ENCODE data around the gene CREB3L2.

CREB3L2 gene

DNA sequence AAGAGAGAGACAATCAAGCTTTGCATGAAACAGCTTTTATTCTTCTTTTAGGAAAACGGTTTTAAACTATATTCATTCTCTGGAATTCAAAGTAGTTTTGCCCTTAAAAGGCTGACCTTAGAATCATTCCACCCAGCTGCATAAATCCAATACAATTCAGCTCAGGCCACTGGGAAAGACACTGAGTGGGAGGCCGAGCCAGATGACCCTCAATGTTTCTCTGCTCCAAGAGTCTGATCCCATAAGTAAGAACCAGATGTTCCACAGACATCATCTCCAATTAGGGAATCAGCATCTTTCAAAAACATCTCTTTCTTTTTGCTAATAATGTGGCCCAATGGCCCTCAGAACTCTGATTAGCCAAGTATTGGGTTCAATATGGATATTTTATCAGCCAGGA, 26.1 kb downstream of the CREB3L2 start (continued):
- TF ChIP-seq ZNF157 (tag by site-specific recombination; IDR thresholded peaks at IDR 0.05) (no peak), OSR2 (tag by site-specific recombination; IDR thresholded peaks at IDR 0.05) (no peak), GLIS2 (tag by site-specific recombination; IDR thresholded peaks at IDR 0.05) (no peak), ZNF510 (tag by site-specific recombination; IDR thresholded peaks at IDR 0.05; ENCODE audit: insufficient replicate concordance) (no peak)
- TF ChIP-seq, protein P1, sequence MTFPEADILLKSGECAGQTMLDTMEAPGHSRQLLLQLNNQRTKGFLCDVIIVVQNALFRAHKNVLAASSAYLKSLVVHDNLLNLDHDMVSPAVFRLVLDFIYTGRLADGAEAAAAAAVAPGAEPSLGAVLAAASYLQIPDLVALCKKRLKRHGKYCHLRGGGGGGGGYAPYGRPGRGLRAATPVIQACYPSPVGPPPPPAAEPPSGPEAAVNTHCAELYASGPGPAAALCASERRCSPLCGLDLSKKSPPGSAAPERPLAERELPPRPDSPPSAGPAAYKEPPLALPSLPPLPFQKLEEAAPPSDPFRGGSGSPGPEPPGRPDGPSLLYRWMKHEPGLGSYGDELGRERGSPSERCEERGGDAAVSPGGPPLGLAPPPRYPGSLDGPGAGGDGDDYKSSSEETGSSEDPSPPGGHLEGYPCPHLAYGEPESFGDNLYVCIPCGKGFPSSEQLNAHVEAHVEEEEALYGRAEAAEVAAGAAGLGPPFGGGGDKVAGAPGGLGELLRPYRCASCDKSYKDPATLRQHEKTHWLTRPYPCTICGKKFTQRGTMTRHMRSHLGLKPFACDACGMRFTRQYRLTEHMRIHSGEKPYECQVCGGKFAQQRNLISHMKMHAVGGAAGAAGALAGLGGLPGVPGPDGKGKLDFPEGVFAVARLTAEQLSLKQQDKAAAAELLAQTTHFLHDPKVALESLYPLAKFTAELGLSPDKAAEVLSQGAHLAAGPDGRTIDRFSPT (tag by site-specific recombination; IDR thresholded peaks at IDR 0.05): no peak
- TF ChIP-seq, protein P2, sequence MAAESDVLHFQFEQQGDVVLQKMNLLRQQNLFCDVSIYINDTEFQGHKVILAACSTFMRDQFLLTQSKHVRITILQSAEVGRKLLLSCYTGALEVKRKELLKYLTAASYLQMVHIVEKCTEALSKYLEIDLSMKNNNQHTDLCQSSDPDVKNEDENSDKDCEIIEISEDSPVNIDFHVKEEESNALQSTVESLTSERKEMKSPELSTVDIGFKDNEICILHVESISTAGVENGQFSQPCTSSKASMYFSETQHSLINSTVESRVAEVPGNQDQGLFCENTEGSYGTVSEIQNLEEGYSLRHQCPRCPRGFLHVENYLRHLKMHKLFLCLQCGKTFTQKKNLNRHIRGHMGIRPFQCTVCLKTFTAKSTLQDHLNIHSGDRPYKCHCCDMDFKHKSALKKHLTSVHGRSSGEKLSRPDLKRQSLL (tag by site-specific recombination; IDR thresholded peaks at IDR 0.05): no peak
- TF ChIP-seq, protein P3, sequence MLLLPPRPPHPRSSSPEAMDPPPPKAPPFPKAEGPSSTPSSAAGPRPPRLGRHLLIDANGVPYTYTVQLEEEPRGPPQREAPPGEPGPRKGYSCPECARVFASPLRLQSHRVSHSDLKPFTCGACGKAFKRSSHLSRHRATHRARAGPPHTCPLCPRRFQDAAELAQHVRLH (tag by site-specific recombination; IDR thresholded peaks at IDR 0.05): no peak

DNA sequence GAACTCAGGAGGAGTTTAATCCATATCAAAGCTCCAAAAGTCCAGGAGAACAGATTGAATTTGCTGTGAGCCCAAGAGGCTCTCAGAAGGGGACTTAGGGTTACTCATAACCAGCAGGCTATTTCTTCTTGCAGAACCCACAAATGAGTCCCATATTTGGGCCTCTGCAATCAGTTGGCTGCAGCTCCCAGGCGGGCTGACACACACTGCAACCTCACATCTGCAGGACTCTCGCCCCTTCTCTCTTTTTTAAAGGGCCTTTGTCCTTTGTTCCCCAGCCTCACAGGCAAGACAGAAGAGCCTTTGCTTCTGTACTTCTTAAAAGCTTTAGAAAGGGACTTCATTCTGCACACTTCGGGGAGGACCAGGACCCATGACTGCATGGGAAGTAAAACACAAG, 26.7 kb downstream of the CREB3L2 start:
- TF ChIP-seq, protein P4, sequence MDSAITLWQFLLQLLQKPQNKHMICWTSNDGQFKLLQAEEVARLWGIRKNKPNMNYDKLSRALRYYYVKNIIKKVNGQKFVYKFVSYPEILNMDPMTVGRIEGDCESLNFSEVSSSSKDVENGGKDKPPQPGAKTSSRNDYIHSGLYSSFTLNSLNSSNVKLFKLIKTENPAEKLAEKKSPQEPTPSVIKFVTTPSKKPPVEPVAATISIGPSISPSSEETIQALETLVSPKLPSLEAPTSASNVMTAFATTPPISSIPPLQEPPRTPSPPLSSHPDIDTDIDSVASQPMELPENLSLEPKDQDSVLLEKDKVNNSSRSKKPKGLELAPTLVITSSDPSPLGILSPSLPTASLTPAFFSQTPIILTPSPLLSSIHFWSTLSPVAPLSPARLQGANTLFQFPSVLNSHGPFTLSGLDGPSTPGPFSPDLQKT (IDR thresholded peaks at IDR 0.05; ENCODE audit: borderline replicate concordance, low read depth, low read length): no peak
- TF ChIP-seq, protein P1 (tag by site-specific recombination; IDR thresholded peaks at IDR 0.05): no peak
- TF ChIP-seq KLF16 (tag by site-specific recombination; IDR thresholded peaks at IDR 0.05): no peak
- ChIA-PET CTCF (interaction anchor here (0.6 kb wide), 1 partner anchor 27 kb away, joined by 7 read pairs; the partner anchor contains the start of gene CREB3L2), POLR2A (no interaction called here)
- H3K4me3 ChIP-seq (ENCODE audit: low read depth, low read length): no peak overlapping the region
- no peak overlapping the region for H3K27ac ChIP-seq (ENCODE audit: extremely low read depth, low read depth, low read length)
- H3K9me3 ChIP-seq (ENCODE audit: control insufficient read depth, insufficient read depth, low read depth, low read length): no peaks in the 10 kb centered on the region
- H3K36me3 ChIP-seq (ENCODE audit: control insufficient read depth in 2 of 2, insufficient read depth in 1 of 2, low read length in 2 of 2): no peaks in the 10 kb centered on the region
- no peaks in the 10 kb centered on the region for H3K4me1 ChIP-seq (ENCODE audit: control insufficient read depth, insufficient read depth, low read length)

DNA sequence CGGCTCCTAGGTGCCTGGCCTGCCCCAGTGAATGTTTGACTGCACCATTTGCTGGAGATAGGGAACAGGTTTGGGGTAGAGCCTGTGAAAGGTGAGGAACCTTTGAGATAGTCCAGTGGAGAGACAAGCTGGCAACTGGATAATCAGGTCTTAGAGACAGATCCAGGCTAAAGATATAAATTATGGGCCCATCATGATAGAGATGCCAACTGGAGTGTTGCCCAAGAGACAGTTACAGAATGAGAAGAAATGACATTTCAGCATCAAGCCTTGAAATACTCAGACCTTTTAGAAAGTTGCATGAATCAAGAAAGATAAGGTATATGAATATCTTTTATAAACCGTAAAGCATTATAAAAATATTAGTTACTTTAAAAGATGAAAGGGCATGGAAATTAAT, 27.1 kb downstream of the CREB3L2 start:
- Histone ChIP-seq H3K9me3 (ENCODE audit: control insufficient read depth, insufficient read depth, low read depth, low read length) (no peaks in the 10 kb centered on the region), H3K4me1 (ENCODE audit: control insufficient read depth, insufficient read depth, low read length) (no peaks in the 10 kb centered on the region), H3K36me3 (ENCODE audit: control insufficient read depth in 2 of 2, insufficient read depth in 1 of 2, low read length in 2 of 2) (no peaks in the 10 kb centered on the region), H3K27ac (ENCODE audit: extremely low read depth, low read depth, low read length) (no peak overlapping the region), H3K4me3 (ENCODE audit: low read depth, low read length) (no peak overlapping the region)
- TF ChIP-seq ZNF16 (tag by site-specific recombination; IDR thresholded peaks at IDR 0.05; ENCODE audit: low read depth) (no peak), OSR2 (tag by site-specific recombination; IDR thresholded peaks at IDR 0.05) (no peak)
- CTCF ChIA-PET: interaction anchor here (0.6 kb wide), 1 partner anchor 27 kb away, joined by 7 read pairs; the partner anchor contains the start of gene CREB3L2
- POLR2A ChIA-PET: no interaction called here

DNA sequence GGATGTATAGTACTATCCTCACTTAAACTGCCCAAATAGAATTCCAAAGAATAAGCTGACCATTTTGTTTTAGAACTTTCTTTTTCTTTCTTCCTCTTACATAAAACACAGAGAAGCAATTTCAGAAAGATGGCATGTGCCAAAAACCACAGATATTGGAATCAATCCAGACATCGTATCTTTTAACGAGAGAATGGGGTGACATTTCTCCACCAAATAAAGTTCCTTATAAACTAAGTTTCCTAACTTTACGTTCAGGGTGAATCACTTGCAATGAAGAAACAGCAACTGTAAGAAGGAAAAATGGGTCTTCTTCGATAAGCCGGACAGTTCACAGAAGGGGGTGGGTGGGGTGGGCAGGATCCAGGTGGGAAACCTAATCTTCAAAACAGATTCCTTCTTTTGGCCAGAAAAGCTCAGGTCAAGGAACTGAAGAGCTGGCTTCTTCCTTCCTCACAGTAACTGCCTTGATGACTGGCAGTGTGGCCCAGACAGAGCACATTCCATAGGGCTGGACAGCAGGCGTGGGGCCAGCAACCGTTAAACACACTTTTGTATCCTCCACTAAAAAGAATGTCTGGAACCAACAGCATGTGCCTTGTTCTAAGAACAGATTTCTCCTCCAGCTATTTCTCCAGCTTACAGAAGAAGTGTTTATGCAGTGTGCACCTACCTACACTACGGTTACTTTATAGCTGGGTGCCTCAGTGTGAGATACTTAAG, 31.5 kb downstream of the CREB3L2 start:
- Histone ChIP-seq H3K4me1 (ENCODE audit: control insufficient read depth, insufficient read depth, low read length) (no peaks in the 10 kb centered on the region), H3K4me3 (ENCODE audit: low read depth, low read length) (no peak overlapping the region), H3K9me3 (ENCODE audit: control insufficient read depth, insufficient read depth, low read depth, low read length) (no peaks in the 10 kb centered on the region), H3K27ac (ENCODE audit: extremely low read depth, low read depth, low read length) (no peak overlapping the region), H3K36me3 (ENCODE audit: control insufficient read depth in 2 of 2, insufficient read depth in 1 of 2, low read length in 2 of 2) (no peaks in the 10 kb centered on the region)
- POLR2A ChIA-PET: interaction anchor here (0.8 kb wide), 1 partner anchor 16 kb away, joined by 3 read pairs; no protein-coding TSS in a partner anchor
- CTCF ChIA-PET: interaction anchor here (0.6 to 0.7 kb wide), 3 partner anchors 119 to 870 kb away, joined by 3 to 4 read pairs (median 3); no protein-coding TSS in a partner anchor
- TF ChIP-seq ZNF610 (tag by site-specific recombination; IDR thresholded peaks at IDR 0.05; ENCODE audit: borderline replicate concordance) (no peak), ZNF10 (tag by site-specific recombination; IDR thresholded peaks at IDR 0.05) (no peak), ZNF239 (tag by site-specific recombination; IDR thresholded peaks at IDR 0.05) (no peak), ZBTB8A (tag by site-specific recombination; IDR thresholded peaks at IDR 0.05) (no peak), ZNF423 (tag by site-specific recombination; IDR thresholded peaks at IDR 0.05) (no peak), ZFP41 (tag by site-specific recombination; IDR thresholded peaks at IDR 0.05; ENCODE audit: borderline replicate concordance) (no peak), ZNF324 (tag by site-specific recombination; IDR thresholded peaks at IDR 0.05) (no peak), ZNF791 (tag by site-specific recombination; IDR thresholded peaks at IDR 0.05) (no peak)
- TF ChIP-seq, protein P5, sequence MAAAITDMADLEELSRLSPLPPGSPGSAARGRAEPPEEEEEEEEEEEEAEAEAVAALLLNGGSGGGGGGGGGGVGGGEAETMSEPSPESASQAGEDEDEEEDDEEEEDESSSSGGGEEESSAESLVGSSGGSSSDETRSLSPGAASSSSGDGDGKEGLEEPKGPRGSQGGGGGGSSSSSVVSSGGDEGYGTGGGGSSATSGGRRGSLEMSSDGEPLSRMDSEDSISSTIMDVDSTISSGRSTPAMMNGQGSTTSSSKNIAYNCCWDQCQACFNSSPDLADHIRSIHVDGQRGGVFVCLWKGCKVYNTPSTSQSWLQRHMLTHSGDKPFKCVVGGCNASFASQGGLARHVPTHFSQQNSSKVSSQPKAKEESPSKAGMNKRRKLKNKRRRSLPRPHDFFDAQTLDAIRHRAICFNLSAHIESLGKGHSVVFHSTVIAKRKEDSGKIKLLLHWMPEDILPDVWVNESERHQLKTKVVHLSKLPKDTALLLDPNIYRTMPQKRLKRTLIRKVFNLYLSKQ (tag by site-specific recombination; IDR thresholded peaks at IDR 0.05; ENCODE audit: borderline replicate concordance): no peak
